ENCODE data around the gene NCOA1. TPM values are rescaled to one million over a fixed set of nuclear protein-coding genes. Genes with fewer than 3 reads are reported as not detected.
"Not testable (repeated sequence)": the region's sequence is repeated elsewhere in the genome, so short reads cannot be mapped to it uniquely, and the experiment has no call there.

NCOA1 gene
- total RNA-seq, 1 donor from 2014 or later, result 11.0 TPM

- TF ChIP-seq CTCF (conservative IDR thresholded peaks at IDR 0.05; ENCODE audit: low read depth, low read length), result no peak
- DNase-seq (ENCODE audit: low read depth), result no peak
- no peak overlapping the region for H3K4me3 ChIP-seq (ENCODE audit: low read depth, low read length)
These were observed 29.1 kb downstream of the NCOA1 start for GRCh38 chr2:24520175-24520574.

- TF ChIP-seq CTCF (conservative IDR thresholded peaks at IDR 0.05; ENCODE audit: low read depth, low read length), result no peak
- DNase-seq (ENCODE audit: low read depth), result no peak
- no peak overlapping the region for H3K4me3 ChIP-seq (ENCODE audit: low read depth, low read length)
These were observed 30.3 kb downstream of the NCOA1 start for GRCh38 chr2:24521162-24521857.

GRCh38 chr2:24521975-24522639, 31.1 kb downstream of the NCOA1 start:
- H3K4me3 ChIP-seq (ENCODE audit: low read depth, low read length), result no peak overlapping the region
- DNase-seq (ENCODE audit: low read depth), result no peak
- no peak for TF ChIP-seq CTCF (conservative IDR thresholded peaks at IDR 0.05; ENCODE audit: low read depth, low read length)

GRCh38 chr2:24527536-24527935, 36.5 kb downstream of the NCOA1 start:
- H3K4me3 ChIP-seq (ENCODE audit: low read depth, low read length), result no peak overlapping the region
- TF ChIP-seq CTCF (conservative IDR thresholded peaks at IDR 0.05; ENCODE audit: low read depth, low read length), result no peak
- no peak for DNase-seq (ENCODE audit: low read depth)

GRCh38 chr2:24530796-24531195, 39.7 kb downstream of the NCOA1 start:
- no peak for DNase-seq (ENCODE audit: low read depth)
- no peak overlapping the region for H3K4me3 ChIP-seq (ENCODE audit: low read depth, low read length)
- no peak for TF ChIP-seq CTCF (conservative IDR thresholded peaks at IDR 0.05; ENCODE audit: low read depth, low read length)

- H3K4me3 ChIP-seq (ENCODE audit: low read depth, low read length); DNase-seq (ENCODE audit: low read depth): not testable (repeated sequence)
These were observed 40.6 kb downstream of the NCOA1 start for GRCh38 chr2:24531610-24532009.

GRCh38 chr2:24532057-24532456, 41.0 kb downstream of the NCOA1 start:
- H3K4me3 ChIP-seq (ENCODE audit: low read depth, low read length); DNase-seq (ENCODE audit: low read depth): not testable (repeated sequence)

GRCh38 chr2:24533574-24533973, 42.5 kb downstream of the NCOA1 start:
- not testable (repeated sequence) for DNase-seq (ENCODE audit: low read depth); H3K4me3 ChIP-seq (ENCODE audit: low read depth, low read length)

All from epithelial cell of proximal tubule (primary cell).